Measurements from ENCODE around the gene C2orf76.

The C2orf76 gene

DNA sequence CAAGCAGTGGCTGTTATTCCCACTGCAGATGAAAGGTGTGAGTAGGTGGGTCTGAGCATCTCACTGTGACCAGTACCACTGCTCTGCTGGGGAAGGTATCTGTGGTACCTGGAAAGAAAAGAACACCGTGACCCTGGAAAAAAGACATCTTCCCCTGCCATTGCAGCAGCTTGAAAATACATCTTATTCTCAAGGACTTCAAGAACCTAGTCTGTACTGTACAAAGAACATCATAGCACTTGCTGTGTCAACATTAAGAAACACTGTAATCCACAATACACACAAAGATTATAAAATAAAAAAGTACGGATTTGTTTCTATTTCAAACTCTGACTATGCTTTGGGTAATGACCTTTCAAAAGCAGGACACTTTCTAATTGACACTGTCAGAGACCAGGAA lies 28.9 kb downstream of the C2orf76 start:
- DNase-seq: no peak

DNA sequence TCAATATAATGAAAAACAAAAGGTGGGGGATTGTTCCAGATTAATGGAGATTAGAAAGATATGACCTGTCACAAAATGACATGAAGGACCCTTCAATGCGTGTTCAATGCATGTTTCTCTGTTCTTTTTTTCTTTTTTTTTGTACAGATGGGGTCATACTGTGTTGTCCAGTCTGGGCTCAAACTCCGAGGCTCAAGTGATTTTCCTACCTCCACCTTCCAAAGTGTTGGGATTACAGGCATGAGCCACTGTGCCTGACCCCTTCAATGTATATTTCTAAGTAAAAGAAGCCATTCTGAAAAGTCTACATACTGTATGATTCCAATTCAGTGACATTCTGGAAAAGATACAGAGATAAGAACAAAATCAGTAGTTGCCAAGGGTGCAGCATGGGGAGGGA lies 32.8 kb downstream of the C2orf76 start:
- no peak for DNase-seq

GRCh38 chr2:119333360-119333759 lies 33.3 kb downstream of the C2orf76 start:
- DNase-seq: no peak

GRCh38 chr2:119332953-119333352 lies 33.7 kb downstream of the C2orf76 start:
- DNase-seq: no peak

- no peak for DNase-seq
Observed at GRCh38 chr2:119327431-119327830, 39.2 kb downstream of the C2orf76 start.

DNA sequence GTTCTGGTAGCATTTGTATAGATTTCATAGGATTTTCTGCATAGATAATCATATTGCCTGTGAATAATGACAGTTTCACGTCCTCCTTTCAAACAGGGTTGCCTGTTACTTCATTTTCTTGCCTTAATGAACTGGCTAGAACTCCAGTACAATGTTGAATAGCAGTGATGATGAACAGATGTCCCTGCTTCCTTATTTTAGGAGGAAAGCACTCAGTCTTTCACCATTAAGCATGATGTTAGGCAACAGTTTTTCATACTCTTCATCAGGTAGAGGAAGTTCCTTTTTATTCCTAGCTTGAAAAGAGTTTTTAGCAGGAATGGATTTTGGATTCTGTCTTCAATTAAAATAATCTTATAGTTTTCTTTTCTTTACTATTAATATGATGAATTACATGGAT lies 39.7 kb downstream of the C2orf76 start:
- DNase-seq: no peak

DNA sequence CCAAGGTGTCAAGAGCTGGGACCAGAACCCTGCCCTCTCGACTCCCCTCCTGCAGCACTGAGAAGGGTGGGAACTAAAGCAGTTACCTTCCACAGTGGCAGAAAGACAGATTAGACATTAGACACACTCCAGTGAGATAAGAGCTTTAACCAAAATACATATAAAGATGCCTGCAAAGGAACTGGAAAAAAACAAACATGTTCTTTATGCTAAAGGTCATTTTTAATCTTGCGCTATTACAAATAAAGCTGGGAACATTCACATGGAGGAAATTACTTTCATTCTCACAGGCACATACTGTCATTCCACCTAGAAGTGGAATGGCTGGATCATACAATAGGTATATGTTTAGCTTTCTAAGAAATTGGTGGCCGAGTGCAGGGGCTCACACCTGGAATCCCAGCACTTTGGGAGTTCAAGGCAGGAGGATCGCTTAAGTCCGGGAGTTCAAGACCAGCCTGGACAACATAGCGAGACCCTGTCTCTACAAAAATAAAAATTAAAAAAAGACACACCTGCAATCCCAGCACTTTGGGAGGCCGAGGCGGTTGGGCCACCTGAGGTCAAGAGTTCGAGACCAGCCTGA lies 41.9 kb downstream of the C2orf76 start:
- no peak for DNase-seq

DNA sequence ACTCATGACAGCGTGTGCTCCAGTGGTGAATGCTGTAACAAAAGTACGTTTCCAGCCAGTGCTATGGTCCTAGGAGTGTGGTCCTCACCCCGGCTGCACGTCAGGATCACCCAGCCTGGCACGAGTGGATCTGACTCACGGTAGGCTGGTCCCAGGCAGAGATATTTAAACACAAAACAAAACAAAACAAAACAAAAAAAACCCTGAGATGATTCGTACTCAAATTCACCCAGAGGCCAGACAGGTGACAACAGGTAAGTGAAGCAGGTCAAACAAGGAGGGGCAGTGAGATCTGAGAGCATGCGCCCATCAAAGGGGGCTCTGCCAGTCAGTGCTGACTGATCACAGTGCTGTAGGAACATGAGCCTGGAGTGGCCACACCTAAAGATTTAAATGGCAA lies 43.2 kb downstream of the C2orf76 start:
- DNase-seq: no peak

DNA sequence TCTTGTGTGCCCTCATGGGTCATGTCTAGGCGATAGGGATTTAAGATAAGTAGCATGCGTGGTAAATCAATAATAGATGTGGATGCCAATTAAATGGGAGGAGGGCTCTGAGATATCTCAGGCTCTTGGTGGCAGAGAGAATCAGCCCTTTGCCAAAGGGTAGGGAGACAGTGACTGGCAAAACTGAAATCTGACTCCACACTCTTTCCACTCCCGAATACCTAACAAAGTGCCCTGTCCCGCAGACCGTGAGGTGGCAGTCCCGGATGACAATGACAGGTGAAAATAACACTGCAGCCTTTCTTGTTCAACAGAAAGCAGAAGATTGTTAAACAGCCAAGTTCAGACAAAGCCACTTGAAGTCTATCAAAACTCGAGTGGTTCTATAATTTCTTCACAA lies 47.0 kb downstream of the C2orf76 start:
- DNase-seq: no peak

DNA sequence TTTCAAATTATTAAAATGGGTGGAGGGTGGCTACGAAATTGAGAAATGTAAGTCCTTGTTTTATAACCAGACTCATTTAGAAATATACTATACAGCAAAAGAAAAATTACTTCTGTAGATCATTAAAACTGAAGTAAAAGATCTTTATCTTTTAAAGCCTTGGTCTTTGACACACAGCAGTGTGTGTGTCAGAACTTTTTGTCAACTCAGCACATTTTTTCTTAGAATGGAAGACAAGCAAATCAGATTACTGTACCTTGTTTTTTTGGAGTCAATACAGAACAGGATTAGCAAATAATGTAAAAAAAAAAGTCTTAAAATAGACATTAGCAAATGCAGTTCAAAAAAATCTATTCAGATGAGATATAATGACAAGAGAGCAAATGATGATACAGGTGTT lies 49.1 kb downstream of the C2orf76 start:
- DNase-seq: no peak

- no peak for DNase-seq
Observed at GRCh38 chr2:119316066-119316465, 50.6 kb downstream of the C2orf76 start.

GRCh38 chr2:119315241-119315925 lies 51.3 kb downstream of the C2orf76 start:
- DNase-seq: no peak

- no peak for DNase-seq
Observed at GRCh38 chr2:119311831-119312230, 54.8 kb downstream of the C2orf76 start.

DNA sequence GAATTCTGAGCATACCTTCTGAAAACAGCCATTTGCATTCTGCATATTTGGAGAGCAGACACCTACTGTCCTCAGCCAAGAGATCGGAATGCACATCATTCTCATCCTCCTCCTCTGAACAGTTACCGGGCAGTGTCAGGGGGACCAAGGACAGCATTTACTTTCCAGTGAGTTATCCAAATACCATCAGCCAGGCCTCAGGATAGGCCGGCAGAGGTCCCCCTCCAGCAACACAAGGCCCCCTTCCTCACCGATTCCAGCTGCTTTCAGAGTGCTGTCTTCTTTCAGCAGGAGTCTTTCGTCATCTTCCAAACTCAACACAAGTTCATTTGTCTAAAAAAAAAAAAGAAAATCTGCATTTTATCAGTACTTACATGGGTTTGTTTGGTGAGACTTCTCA lies 55.3 kb downstream of the C2orf76 start:
- DNase-seq: no peak

- no peak for DNase-seq
Observed at GRCh38 chr2:119308793-119309330, 57.8 kb downstream of the C2orf76 start.

DNA sequence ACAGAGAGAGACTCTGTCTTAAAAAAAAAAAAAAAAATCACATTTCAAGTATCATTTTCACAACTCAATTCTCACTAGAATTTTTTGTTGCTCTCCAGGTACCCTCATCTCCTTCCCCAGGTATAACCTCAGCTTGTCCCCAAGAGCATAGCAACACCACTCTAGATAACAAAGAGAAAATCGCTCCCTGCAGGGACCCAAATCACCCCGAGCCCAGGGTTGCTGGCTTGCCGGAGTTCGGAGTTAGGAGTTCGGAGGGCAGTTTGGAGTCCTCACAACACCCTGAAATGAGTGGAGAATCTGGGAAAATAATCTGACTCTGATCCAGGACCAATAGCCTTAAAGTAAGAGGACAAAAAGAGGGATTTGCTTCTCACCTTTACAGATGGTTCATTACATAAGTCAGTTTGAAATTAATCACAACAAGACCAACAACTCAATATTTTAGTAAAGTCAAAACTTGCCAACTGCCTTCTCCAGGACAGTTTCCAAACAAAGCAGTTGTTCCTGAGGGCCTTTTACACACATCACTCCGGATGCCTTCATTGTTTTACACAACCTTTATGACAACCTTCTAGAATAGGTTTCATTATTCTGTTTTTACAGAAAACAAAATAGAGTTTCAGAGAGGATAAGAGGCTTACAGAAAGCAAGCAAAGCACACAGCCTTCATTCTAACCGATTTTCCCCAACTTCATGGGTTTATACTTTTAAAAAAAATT lies 59.1 kb downstream of the C2orf76 start:
- DNase-seq: no peak

DNA sequence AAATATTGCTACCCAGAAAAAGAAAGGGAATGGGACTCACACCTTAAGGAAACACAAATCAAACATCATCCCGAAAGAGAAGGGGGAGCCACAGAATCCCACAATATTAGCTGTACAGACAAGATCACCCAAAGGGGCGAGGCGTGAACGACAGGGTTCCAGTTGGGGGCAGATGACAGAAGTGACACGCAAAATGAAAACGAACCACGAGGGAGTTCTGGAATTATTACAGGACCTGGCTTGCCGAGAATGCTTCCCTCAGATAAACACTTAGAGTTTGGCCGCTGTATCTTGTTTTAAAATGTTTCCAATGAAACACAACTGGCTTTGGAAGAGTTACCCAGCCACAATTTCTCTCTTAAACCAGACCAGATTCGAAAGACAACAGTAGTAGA lies 60.4 kb downstream of the C2orf76 start:
- no peak for DNase-seq

DNA sequence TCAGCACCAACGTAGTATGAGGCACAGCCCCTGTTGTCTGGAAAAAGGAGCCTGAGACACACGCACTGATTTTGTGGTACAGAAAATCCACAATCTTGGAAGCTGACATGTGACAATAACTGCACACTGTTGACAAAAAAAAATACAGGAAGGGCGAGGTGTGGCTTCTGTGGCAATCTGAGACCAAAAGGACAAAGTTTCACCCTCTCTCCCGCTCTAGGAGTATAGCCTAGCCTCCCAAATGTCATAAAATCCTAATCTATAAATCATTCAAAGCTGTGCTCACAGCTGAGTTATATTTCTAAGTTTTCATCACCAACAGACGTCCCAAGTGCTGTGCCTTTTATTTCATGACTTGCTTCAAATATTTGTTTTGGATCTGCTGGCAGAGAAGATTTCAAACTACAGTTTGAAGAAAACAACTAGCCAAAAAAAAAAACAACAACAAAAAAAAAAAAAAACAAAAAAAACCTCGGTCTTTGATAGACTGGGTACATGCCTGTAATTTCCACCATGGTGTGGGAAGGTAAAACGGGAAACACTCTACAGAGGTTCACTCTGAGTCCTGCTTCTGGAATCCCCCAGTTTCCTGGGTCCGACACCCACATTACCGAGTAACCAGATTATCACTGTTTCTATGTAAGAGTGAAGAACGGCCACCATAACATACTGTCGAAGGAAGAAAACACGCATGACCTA lies 61.0 kb downstream of the C2orf76 start:
- DNase-seq: no peak

GRCh38 chr2:119304847-119305246 lies 61.8 kb downstream of the C2orf76 start:
- DNase-seq: no peak

- DNase-seq: no peak
Observed at GRCh38 chr2:119301413-119301812, 65.2 kb downstream of the C2orf76 start.

DNA sequence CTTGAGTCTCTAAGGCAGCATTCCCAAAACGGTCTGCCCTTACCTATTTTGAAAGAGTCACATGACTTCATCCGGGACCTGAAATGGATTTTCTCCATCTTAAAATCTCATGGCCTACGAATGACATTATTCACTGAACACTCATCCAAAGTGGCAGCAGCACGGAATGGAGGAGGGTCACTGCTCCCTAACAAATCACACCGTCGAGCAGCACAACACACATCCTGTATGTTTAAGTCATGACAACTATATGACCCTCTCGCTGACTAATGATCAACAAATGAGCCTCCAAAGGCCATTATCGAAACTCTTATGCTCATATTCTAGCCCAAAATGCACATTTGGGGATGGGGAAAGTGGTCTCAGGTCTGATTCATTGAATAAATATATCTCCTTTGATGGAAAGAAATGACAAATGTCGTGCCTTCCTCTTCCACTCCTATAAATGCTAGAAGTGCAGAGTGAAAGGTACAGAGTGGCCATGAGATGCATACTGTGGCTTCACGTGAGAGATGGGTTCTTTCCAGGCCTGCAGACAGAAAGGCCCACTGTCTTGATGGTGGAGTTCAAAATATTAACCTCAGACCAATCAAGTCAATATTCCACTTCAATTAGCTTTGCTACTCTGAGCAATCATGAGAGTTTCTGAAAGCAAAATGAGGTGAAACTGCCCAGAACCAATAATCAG lies 70.8 kb downstream of the C2orf76 start:
- DNase-seq: no peak

GRCh38 chr2:119294671-119295070 lies 72.0 kb downstream of the C2orf76 start:
- DNase-seq: no peak

- DNase-seq: no peak
Observed at GRCh38 chr2:119293900-119294299, 72.7 kb downstream of the C2orf76 start.

All from stimulated activated CD4-positive, alpha-beta T cell treated with anti-CD3 and anti-CD28 coated beads, Interleukin-1b, Interleukin-23, amount 100 ng/mL, for 48 hours (primary cell).